GM18511 (cell line): ENCODE results near the gene CFAP45.

Experiments used
- ATAC-seq: cut with Tn5 transposase; IDR thresholded peaks from one replicate; pipeline ENCODE4 v1.9.1; 2021; ENCODE audit warnings: mild to moderate bottlenecking, moderate library complexity; ENCODE audit not compliant: unreplicated experiment

CFAP45 gene

DNA sequence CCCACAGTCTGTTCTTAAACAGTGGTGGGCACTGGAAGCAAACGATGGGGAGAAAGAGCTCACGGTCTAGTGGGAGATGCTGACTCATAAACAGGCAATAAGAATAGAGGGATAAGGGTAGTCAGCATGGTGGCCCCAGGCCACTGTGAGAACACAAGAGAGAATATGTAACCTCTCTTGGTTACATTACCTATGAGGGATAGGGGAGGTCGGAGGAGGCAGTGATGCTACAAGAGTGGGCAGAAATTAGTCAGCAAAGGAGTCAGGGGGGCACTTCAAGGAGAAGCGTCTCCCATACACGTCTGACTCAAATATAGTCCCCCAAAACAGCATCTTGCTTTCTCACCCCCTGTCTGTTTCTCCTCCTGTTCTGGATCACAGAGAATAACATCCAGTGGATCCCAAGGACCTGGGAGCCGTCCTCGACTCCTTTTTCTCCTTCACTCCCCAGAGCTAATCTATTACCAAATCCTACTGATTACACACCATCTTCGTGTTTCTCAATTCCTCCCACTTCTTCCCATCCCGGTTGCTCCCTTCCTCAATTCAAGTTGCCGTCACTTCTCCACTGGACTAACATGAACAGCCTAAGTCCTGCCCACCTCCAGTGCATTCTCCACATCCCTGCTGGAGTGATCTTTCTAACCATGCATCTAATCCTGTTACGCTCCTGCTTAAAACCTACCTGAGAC lies 71.2 kb downstream of the CFAP45 start:
- ATAC-seq = no peak

DNA sequence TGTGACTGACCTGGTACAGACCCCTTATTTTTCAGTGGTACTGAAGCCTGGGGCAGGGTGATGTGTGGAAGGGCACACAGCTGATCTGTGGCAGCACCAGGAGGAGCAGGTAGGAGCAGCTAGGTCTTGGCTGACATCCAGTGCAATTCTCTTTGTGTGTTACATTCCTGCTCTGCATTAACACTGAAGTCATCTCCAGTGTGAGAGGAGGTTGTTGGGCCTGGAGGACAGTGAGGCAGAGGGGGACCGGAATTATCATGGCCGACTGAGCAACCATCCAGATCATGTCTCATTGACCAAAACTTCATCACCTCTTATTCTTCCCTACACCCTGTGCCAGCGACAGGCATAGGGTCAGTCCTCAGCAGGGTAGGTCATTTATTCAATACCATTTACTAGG lies 71.8 kb downstream of the CFAP45 start:
- ATAC-seq = no peak

DNA sequence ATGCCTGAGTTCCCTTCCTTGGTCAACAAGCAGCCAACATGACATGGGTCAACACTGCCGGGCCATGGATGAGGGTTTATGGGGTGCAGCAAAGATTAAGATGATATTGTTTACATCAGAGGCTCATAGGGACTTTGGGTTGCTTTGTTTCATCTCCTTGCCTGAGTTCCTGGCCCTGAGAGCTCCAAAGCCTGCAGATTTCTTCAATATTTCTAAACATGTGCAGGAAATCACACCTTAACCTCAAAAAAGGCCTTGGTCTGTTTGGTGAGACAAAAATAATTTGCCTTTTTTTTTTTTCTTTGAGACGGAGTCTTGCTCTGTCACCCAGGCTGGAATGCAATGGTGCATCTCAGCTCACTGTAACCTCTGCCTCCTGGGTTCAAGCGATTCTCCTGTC lies 72.4 kb downstream of the CFAP45 start:
- ATAC-seq = no peak

DNA sequence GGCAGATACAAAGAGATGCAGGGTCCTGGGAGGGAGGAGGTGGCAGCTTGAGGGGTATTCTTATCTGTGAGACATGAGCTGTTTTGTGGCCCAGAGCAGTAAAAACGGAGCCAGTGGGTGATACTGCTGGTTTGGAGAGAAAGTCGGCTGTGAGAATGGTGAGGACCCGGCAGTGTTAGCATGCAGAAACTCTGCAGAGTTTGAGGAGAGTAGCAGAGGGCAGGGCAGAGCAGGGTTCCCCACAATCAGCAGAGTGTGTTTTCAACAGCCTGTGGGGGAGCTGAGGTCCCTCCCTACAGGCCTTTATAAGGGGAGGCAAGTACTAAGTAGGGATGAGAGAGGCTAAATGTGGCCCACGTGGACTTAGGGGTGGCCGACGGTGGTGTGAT lies 72.9 kb downstream of the CFAP45 start:
- no peak for ATAC-seq

- peak; percentile 54 for ATAC-seq
Measured at GRCh38 chr1:159826441-159827101, 73.4 kb downstream of the CFAP45 start, which contains the start of gene SLAMF8. SLAMF8 (plus strand) TSS chr1:159826873; CDS start chr1:159826899, 26 bp downstream.

DNA sequence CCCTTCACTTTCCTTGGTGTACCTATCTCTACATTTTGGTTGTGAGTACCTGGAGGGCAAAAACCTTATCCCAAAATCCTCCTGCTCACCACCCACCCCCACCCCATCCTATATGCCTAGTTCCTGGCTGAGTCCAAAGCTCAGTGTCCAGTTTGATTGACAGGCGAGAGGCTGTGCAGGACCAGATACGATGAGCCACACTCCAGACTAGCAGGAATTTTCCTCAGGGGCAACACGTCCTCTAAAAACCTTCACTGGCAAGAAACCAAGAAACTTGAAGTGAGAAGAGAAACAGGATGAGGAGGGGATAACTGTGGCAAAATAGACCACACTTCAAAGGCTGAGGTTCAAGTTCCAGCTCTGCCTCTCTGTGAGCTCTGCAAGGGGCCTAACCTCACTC lies 74.4 kb downstream of the CFAP45 start:
- no peak for ATAC-seq

DNA sequence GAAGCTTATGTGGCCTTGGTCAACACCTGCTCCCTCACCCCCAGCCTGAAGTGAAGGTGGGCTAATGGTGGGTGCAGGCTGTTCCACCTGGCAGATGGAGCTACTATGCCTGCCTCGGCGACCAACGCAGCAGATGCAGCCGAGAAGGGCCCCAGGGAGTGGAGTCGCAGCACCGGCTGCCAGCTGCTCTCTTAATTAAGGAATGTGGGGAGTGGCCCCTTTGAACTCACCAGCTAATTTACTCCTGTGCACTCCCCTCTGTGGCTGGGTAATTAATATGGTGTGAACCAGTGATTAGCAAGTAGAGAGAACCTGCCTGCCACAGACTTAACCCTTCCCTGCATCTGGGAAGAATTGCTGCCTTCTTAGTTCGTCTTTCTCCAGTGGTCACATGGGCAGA lies 76.6 kb downstream of the CFAP45 start:
- ATAC-seq = no peak
